Measurements from ENCODE around the gene IGSF6.
"Not testable (repeated sequence)": the region's sequence is repeated elsewhere in the genome, so short reads cannot be mapped to it uniquely, and the experiment has no call there.

Gene IGSF6

DNA sequence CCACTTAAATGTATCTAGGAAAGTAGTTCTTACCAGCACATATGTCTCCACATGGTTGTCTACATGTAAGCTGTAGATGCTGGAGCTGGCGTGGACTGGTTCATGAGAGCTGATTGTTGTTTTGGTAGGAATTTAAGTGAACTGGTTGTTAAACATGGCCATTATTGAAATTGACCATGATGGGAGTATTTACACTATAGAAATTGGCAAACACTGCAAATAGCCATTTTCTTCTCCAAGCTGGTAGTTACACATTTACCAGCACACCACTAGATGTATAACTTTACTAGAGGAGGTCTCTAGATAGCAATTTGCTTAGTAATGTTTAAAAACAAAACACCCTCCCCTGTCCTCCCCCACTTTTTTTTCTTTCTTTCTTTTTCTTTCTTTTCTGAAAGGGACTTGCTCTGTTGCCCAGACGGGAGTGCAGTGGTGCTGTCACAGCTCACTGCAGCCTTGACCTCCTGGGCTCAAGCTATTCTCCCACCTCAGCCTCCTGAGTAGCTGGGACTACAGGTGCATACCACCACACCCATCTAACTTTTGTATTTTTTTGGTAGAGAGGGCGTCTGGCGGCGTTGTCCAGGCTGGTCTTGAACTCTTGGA lies 24.2 kb downstream of the IGSF6 start:
- no peak for DNase-seq

DNA sequence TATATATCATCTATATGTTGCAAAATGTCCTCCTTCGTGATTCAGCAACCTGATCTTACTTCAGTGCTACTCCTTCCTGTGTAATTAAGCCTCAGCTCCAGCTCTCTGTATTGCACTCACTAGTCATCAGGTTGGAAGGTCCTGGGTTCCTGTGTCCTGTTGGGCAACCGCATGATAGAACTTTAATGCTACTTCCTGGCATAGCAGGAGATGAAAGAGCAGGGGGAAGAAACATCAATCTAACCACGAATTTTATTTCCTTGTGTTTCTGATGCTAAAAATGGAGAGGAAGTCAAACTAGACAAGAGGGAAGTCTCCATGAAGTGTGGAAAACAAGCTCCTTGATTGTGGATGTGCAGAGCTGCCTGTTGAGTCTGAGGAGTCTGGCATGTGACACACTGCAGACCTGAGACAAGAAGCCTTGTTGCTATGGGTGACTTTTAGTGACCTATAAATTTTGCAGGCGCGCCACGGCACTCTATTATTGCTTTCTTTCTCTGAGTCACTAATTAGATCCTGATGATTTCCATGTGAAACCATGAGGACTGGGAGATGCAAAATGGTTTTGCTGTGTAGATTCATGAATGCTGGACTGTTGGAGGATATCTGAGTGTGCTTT lies 25.6 kb downstream of the IGSF6 start:
- DNase-seq: no peak

DNA sequence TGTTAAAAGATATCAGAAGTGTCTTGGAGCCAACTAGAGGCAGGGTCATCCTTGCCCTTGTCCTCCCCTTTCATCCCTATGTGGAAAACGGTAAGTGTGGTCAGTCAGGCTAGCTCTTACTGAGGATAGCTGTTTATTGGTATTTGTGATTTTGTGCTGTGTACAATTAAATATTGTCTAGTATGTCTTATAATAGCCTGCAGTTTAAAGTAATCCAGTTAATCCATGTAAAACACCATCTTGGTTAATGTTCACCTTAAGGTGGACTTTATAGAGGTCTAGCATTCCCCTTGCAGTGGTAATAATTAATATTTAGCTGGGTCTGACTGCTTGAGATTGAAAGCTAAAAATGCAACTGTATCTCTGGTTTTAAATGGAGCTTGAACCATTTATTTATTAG lies 27.4 kb downstream of the IGSF6 start:
- no peak for DNase-seq

DNA sequence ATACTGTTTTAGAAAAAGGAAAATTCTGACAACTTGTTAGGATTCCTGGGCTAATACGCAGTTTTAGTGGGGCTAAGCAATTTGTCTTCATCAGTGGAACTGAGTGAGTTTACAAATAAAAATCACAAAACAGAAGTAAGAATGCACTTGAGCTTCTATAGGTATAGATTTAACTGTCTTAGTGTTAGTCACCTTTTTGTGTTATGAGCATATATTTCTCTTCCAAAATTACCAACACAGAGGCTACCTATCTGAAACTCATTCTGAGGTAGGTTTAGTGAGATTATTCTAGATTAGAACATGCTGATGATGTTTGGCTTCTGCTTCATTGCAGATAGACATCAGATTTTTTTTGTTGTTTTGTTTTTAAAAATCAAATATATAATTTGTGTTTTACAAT lies 29.9 kb downstream of the IGSF6 start:
- DNase-seq: no peak

DNA sequence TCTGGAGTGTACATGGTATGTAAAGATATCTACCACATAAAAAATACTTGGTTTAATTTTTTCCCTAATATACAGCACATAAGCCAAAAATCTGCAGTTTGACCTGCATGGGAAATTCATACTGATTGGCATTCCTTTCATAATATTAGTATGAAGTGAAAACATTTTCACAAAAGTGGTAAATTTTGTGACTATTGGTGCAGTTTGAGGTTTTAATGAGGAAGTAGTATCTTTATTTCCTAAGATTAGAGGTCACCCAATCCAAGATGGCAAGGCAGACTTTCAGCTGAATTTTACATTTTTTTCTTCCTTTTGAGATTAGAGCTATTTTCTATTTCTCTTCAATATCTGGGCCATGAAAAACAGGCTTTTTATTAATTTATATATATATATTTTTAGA lies 31.8 kb downstream of the IGSF6 start:
- no peak for DNase-seq

DNA sequence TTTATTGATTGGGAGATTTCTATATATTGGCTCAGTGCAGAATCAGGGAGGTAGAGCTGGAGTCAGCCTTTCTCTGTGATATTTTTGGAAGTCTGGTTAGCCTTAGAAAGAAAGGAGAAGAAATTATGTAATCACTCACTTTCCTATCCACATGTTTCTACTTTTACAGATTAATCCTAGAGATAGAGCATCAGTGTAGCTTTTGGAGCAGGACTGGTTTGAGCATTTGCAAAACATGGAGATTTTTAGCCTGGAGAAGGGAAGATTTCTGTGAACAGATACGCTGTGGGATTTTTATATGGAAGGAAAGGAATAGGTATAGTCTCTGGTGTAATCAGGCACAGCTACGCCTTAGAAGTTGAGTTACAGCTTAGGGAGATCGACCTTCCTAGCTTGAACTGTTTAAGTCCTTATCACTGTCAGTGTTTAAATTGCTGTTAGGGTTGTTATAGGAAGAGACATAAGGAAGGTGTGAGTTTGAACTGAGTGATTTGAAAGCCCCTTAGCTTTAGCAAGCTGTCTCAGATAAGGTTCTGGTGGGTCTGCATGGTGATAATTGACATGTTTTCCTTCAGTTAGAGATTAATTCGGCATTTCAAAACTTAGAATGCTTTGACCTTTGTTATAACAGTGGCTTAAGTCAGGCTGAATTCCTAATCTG lies 32.5 kb downstream of the IGSF6 start:
- DNase-seq: no peak

DNA sequence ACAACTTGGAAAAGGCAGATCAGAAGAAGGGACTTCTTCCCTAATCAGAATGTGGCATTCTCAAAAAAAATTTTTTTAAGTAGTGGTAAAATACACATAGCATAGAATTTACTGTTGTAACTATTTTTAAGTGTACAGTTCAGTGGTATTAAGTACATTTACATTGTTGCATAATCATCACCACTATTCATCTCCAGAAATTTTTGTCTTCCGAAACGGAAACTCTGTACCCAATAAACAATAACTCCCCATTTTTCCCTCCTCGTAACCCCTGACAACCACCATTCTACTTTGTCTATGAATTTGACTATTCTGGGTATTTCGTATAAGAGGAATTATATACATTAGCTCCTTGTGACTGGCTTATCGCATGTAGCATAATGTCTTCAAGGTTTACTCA lies 34.1 kb downstream of the IGSF6 start:
- DNase-seq: no peak

DNA sequence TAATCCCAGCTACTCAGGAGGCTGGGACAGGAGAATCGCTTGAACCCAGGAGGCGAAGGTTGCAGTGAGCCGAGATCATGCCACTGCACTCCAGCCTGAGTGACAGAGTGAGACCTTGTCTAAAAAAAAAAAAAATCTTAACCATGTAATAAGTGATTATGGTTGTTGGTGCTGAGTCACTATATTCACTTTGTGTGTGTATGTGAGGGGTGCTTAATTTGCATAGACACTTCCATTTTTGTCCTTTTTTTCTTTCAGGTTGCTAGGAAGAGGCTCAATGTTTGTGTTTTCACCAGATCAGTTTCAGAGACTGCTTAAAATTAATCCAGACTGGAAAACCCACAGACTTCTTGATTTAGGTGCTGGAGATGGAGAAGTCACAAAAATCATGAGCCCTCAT lies 34.8 kb downstream of the IGSF6 start:
- DNase-seq: no peak

DNA sequence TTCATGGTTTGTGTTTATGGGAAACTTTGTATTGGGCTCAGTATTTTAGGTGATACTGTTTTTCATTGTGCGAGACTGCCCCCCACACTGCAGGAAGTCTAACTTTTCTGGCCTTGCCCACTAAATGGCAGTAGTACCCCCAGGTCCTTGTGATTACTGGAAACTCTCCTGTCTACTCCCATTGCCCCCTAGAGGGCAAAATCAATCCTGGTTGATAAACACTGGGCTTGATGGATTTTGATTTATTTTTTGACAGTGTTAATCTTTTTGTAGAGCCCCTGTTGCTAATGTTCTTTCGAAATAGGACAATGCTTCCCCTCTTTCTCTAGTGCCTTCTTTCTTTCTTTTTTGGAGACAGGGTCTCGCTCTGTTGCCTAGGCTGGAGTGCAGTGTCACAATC lies 37.5 kb downstream of the IGSF6 start:
- no peak for DNase-seq

DNA sequence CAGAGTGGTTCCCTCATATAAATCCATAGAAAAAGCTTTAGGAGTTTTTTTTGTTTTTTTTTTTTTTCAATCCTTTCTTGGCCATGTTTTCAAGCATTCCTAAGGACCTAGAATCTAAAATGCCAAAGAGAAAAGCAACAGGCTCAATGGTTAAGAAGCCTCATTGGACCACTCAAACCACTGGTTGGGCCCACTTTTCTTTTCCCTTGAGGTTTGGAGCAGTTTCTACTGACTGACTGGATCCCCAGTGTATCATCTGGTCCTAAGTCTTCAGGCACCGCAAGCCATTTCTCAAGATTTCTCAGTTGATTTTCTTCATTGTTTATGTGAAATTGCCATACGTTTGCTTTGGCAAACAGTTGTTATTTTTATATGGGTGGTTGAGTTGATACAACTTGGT lies 38.6 kb downstream of the IGSF6 start:
- no peak for DNase-seq

DNA sequence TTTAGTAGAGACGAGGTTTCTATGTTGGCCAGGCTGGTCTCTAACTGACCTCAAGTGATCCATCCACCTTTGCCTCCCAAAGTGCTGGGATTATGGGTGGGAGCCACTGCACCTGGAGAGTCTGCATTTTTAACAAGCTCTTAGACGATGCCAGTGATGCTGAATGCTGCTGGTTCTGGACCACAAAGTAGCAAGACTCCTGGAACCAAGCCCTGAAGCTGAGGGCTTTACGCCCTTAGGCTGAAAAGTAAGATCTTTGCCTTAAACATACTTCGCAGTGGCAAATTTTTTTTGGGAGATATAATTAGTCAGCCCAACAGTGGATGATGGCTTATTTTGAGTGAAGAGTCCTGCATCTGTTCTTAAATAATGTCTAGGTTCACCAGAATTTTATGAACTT lies 39.0 kb downstream of the IGSF6 start:
- DNase-seq: no peak

DNA sequence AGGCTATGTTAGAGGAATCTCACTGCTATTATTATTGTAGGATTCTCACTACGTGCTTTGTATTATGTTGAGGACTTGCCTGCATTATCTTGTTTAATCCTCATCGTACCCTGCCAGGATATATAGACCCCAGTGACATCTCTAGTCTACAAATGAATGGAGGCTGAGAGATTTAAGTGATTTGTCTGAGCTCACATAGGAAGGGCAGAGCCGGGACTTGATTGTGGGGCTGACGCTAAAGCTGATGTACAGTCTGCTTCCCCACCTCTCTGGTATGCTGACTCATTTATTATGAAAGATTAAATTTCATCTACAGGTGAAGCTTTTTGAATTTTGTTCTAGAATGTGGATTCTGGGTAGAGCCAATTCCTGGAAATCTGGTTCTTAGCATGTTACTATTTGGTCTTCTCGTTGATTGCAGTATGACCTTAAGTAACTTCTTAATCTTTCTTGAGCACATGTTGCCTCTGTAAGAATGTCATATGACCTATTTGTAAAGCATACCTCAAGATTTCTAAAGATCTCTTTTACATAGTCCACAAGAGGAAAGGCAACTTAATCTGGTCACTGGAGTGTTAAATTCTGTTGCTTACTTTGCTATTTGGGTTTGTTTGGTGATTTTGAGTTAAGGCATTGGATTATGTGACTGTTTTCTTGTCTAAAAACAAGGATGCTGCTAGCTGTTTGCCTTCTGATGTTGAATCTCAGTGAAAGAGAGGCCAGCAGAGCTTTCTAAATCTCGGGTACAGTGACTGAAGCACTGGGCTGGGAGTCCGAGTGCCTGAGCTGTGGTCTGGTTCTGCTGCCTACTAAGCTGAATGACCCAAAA lies 40.6 kb downstream of the IGSF6 start:
- DNase-seq: peak in 1 of 2 experiments; percentile 15

DNA sequence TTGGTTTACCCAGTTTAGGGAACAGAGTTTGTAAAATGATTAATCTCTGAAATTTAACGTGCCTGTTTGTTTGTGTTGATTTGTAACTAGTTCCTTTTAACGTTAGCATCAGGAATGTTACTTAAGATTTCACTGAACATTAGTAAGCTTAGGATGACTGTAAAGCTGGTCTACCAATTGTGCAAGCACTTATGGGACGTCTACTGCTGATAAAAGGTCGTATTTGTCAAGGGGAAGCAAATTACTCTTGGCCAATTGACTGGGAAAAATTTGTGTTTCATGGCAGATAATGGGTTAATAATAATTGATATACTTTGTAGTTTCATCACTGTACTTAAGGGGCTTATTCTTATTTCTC lies 41.2 kb downstream of the IGSF6 start:
- DNase-seq: no peak

DNA sequence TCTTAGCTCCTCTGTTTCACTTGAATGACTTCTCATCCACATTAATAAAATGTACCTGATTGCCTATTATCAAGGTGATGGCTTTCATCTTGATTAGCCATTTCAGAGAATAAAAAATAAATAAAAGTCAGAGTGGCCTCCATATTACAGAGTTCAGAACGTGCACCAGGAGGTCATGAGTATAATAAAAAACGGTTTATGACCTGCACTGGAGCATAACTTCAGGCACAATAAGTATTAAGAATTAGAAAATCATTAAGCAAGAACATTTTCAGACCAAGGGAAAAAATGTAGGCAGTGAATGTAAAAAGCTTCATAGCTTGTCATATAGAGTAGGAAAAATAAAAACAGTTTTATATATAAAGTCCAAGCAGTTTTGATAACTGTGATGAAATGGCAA lies 41.6 kb downstream of the IGSF6 start:
- DNase-seq: no peak

DNA sequence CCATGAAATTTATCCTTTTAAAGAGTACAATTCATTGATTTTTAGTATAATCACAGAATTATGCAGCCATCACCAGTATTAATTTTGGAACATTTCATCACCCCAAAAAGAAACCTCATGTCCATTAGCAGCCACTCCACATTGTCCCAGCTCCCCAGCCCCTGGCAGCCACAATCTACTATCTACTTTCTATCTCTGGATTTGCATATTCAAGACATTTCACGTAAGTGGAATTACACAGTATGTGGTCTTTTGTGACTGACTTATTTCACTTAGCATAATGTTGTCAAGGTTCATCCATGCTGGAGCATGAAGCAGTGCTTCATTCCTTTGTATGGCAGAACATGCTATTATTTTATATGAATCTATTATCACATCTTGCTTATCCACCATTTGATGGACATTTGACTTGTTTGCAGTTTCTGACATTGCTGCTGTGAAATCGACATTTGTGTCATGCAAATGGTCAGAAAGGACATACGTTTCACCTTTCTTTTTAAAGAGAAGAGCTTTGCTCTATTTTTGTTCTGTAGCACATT lies 42.3 kb downstream of the IGSF6 start:
- DNase-seq: no peak

DNA sequence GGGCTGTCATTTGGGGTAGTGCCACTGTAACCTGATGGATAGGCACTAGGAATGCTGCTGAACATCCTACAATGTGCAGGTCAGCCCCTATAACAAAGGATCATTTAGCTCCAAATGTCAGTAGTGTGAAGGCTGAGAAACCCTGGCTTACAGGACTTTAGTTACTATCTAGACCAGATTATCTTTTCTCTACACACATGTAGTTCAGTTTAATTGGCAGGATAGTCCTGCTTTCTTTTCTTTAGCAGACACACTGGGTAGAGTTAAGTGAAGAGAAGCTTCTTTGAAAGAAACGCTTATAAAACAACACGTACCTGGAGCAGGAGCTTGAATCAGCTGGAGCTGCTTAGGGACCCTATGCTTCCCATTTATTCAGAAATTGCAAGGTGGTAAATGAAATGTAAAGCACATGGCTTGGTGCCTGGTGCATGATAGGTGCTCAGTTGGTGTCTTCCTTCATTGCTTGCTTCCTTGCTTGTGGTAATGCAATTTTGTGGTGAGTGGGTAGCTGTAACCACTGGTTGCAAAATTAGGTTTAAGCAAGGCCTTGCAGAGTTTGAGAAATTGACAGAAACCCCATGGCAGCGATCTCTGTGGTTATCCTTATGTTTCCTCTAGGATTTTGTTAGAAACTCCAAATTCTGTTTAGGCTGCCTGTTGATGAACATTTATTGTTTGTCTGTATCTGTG lies 43.6 kb downstream of the IGSF6 start:
- DNase-seq: no peak

DNA sequence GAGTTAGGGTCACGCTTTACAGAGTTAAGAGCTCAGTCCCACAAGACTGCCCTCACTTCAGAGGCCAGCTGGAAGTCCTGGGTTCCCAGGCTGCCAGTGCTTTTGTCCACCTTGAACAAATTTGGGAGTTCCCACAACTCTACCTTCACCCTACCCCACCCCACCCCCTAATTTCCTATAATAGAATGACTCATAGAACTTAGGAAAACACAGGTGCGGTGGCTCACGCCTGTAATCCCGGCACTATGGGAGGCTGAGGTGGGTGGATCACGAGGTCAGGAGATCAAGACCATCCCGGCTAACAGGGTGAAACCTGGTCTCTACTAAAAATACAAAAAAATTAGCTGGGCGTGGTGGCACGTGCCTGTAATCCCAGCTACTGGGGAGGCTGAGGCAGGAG lies 46.6 kb downstream of the IGSF6 start:
- DNase-seq: not testable (repeated sequence)

DNA sequence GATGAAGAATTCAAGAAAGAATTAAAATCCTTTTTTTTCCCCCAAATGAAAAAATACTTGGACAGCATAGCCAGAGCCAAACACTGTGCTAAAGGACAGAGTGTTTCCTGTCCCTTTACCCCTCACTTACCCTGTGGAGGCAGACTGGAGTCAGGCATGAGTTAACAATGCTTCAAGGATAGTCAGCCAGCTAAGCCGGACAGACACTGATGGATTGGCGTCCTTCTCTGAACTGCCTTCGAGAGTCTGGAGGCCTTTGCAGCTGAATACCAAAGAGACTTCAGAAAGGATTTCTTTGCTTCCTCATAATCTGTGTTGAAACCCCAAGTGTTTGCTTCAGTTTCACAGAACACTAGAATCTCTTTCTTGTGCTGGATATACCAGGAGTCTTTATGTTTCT lies 48.5 kb downstream of the IGSF6 start:
- DNase-seq: no peak

DNA sequence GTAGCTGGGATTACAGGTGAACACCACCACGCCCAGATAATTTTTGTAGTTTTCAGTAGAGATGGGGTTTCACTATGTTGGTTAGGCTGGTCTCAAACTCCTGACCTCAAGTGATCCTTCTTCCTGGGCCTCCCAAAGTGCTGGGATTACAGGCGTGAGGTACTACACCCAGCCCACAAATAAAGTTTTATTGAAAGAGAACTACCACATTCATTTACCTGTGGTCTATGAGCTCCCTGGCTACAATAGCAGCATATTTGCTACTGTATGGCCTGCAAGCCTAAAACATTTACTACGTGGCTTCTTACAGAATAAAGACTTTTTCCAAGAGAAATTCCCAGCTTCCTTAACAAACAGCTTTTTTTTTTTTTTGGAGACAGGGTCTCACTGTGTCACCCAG lies 49.6 kb downstream of the IGSF6 start:
- DNase-seq: no peak

DNA sequence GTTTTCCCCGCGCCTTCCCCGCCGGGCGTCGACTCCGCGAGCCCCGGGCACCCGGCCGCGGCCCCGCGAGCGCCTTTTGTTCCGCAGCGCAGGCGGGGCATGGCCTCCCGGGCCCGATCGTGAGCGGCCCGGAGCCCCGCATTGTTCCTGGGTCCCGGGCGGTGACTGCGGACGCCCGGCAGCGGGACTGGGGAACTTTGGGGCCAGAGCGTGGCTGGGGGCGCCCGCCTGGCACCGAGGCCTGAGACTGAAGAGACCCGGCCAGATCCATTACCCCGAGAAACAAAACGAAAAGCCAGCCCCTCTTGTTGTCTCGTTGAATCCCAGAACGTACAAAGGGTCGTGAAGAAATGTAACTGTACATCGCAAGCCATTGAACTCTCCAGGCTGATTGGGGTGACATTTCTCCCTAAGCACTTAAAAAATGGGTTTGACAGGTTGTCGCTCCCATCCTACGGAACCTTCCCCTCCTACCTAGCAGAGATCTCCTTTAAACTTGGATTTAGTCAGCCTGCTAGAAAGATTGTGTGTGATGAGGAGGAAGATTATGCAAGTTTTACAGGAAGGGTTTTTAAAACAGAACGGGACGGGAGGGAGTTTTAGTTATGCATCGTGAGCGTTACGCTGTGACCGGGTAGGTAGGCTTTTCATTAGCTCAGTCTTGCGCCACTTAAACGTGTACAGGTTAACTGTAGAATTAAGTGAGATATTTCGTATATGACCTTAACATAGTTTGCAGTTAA lies 52.2 kb downstream of the IGSF6 start:
- DNase-seq: peak in 1 of 2 experiments; percentile 4

DNA sequence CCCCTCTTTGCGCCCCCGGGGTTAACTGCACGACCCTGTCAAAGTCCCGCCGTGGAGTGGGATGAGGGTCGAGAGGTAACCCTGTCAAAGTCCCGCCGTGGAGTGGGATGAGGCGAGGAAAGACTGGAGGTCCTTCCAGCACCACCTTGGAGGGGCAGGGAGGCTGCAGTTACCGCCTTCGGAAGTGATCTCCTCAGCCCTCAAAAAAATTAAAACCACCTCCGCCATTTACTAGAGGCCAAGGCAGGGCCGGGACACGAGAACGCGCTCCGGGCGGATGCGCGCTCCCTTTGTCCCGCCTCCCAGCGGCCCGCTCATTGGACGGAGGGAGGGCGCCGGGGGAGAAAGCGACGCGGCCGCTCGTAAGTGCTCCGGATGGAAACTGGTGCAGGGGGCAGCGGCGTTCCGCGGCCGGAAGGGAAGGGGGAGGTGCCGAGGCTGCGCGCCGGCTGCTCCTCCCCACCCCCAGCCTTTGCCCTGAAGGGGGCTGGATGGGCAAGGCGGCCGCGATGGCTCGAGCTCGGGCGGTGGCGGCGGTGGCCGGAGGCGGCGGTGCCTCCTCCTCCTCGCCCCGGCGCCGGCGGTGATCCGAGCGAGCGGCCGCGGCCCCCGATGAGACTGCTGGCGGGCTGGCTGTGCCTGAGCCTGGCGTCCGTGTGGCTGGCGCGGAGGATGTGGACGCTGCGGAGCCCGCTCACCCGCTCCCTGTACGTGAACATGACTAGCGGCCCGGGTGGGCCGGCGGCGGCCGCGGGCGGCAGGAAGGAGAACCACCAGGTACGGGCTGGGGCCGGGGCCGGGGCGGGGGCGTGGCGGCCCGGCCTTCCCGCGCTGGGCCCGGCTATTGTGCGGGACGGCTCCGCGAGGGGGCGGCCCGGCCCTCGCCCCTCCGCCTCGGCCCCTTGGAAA lies 53.0 kb downstream of the IGSF6 start, which contains the start of gene METTL9:
Gene METTL9, plus strand, starts transcription at position 456 of the 909 bp plus-strand sequence. Its CDS starts 157 bp downstream, at position 613.
- DNase-seq: peak; percentile 91

Data from activated CD4-positive, alpha-beta T cell treated with anti-CD3 and anti-CD28 coated beads, Interleukin-2, amount 50 U/mL, for 4 hours (primary cell).